Stomach smooth muscle (tissue), 2 donors: ENCODE measurements around the gene EXOSC5.

ENCODE experiments used
- H3K27ac ChIP-seq: one replicate; pipeline ENCODE4 v1.7.0; 2013; ENCODE audit warnings: mild to moderate bottlenecking, low read length, inconsistent platforms
- H3K27me3 ChIP-seq, 2 donors: one replicate each; pipeline ENCODE4 v1.7.0; 2013; ENCODE audit warnings: low read length in 2 of 2; ENCODE audit not compliant: insufficient read depth in 2 of 2, control insufficient read depth in 1 of 2
- H3K36me3 ChIP-seq, 2 donors: one replicate each; pipeline ENCODE4 v1.7.0; 2013; ENCODE audit warnings: low read length in 2 of 2; ENCODE audit not compliant: control insufficient read depth in 2 of 2, insufficient read depth in 2 of 2
- H3K4me1 ChIP-seq: one replicate; pipeline ENCODE4 v1.7.0; 2013; ENCODE audit warnings: low read length; ENCODE audit not compliant: control insufficient read depth, insufficient read depth
- H3K4me3 ChIP-seq, 2 donors: one replicate each; pipeline ENCODE4 v1.7.0; 2013; ENCODE audit warnings: low read length in 2 of 2
- H3K9ac ChIP-seq, 2 donors: one replicate each; pipeline ENCODE4 v1.7.0; 2013; ENCODE audit warnings: low read length in 2 of 2, mild to moderate bottlenecking in 1 of 2
- H3K9me3 ChIP-seq, 2 donors: one replicate each; pipeline ENCODE4 v1.7.0; 2013; ENCODE audit warnings: low read length in 2 of 2; ENCODE audit not compliant: control insufficient read depth in 2 of 2
- donor health status: healthy.
- donor health status: Pancreatic carcinoma.

Gene EXOSC5

DNA sequence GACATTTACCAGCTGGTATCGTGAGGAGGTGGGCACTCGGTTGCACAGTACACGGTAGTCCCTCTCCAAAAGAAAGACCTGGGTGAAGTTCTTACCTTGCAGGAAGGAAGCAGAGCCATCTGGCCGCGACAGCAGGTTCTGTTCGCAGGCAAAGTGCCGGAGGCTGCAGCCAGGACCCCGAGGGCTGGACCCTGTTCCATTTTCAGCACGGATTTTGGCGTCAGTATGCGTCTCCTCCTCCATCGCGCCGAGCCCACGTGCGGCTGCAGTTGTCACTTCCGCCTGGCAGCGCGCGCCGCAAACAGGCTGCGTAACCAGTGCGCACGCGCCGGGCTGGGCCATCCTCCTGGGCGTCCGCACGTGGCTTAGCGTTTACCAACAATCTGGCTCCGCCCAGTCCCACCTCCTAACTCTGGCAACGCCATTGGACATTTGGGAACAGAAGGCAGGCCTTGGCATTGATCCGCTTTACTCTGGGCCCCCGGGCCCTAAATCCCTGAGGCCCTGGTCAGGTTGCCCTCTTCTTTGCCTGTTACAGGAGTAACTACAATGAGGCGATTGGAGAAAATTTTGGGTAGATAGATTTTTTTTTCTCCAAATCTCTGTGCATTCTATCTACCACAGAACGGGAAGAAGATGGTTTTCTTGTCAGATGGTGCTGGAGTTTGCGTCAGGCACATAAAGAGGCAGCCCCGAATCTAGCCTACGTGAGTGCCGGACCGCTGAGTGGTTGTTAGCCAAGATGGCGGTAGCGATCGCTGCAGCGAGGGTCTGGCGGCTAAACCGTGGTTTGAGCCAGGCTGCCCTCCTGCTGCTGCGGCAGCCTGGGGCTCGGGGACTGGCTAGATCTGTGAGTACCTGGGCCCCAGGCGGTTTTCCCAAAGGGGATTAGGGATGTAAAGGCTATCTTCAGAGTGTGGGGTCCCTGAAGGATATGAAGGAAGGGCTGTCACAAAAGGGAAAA is at the start of gene EXOSC5, which contains the start of gene BCKDHA:
EXOSC5 (minus strand) TSS at position 274 of the 964 bp plus-strand sequence; CDS start at position 243, 31 bp downstream.
BCKDHA (plus strand) TSS at position 733 of the 964 bp plus-strand sequence; CDS start at position 743, 10 bp downstream.
- H3K4me1 ChIP-seq = peaks cover 19% of the 10 kb centered on the region
- H3K9ac ChIP-seq = peak within 1 kb of the TSS; percentile 88 to 95
- no peaks in the 10 kb centered on the region for H3K9me3 ChIP-seq
- H3K27me3 ChIP-seq = no peaks in the 10 kb centered on the region
- peaks cover 0 to 4% of the 10 kb centered on the region in 2 donors for H3K36me3 ChIP-seq
- H3K4me3 ChIP-seq = peak within 1 kb of the TSS; percentile 88 to 100
- peak within 1 kb of the TSS; percentile 92 for H3K27ac ChIP-seq

GRCh38 chr19:41445575-41445974 is 48.4 kb upstream of the EXOSC5 start:
- H3K4me3 ChIP-seq = no peak overlapping the region
- H3K4me1 ChIP-seq = peaks cover 3% of the 10 kb centered on the region
- H3K27ac ChIP-seq = no peak overlapping the region
- H3K9ac ChIP-seq = no peak overlapping the region
- peaks cover 5 to 16% of the 10 kb centered on the region in 2 donors for H3K27me3 ChIP-seq
- H3K9me3 ChIP-seq = no peaks in the 10 kb centered on the region
- H3K36me3 ChIP-seq = no peaks in the 10 kb centered on the region

GRCh38 chr19:41443813-41444455 is 46.8 kb upstream of the EXOSC5 start:
- Histone ChIP-seq H3K27ac (no peak overlapping the region), H3K9ac (no peak overlapping the region), H3K4me1 (peaks cover 2% of the 10 kb centered on the region), H3K36me3 (no peaks in the 10 kb centered on the region), H3K4me3 (no peak overlapping the region), H3K27me3 (peaks cover 5 to 16% of the 10 kb centered on the region in 2 donors), H3K9me3 (no peaks in the 10 kb centered on the region)

GRCh38 chr19:41442473-41443355 is 45.6 kb upstream of the EXOSC5 start, which contains the start of gene ERICH4:
TSS of gene ERICH4 (plus strand) at chr19:41443156. CDS start at chr19:41443170, 14 bp downstream.
- Histone ChIP-seq H3K9ac (no peak within 1 kb of the TSS), H3K27me3 (peaks cover 5 to 15% of the 10 kb centered on the region in 2 donors), H3K36me3 (peaks cover 0 to 3% of the 10 kb centered on the region in 2 donors), H3K4me3 (no peak within 1 kb of the TSS), H3K4me1 (peaks cover 2% of the 10 kb centered on the region), H3K27ac (no peak within 1 kb of the TSS), H3K9me3 (no peaks in the 10 kb centered on the region)

- no peaks in the 10 kb centered on the region for H3K9me3 ChIP-seq
- H3K4me3 ChIP-seq = no peak overlapping the region
- peaks cover 3% of the 10 kb centered on the region for H3K4me1 ChIP-seq
- H3K27me3 ChIP-seq = peaks cover 2 to 11% of the 10 kb centered on the region in 2 donors
- peaks cover 0 to 9% of the 10 kb centered on the region in 2 donors for H3K36me3 ChIP-seq
- H3K9ac ChIP-seq = no peak overlapping the region
- H3K27ac ChIP-seq = no peak overlapping the region
These were observed 44.3 kb upstream of the EXOSC5 start for GRCh38 chr19:41441321-41441945.

DNA sequence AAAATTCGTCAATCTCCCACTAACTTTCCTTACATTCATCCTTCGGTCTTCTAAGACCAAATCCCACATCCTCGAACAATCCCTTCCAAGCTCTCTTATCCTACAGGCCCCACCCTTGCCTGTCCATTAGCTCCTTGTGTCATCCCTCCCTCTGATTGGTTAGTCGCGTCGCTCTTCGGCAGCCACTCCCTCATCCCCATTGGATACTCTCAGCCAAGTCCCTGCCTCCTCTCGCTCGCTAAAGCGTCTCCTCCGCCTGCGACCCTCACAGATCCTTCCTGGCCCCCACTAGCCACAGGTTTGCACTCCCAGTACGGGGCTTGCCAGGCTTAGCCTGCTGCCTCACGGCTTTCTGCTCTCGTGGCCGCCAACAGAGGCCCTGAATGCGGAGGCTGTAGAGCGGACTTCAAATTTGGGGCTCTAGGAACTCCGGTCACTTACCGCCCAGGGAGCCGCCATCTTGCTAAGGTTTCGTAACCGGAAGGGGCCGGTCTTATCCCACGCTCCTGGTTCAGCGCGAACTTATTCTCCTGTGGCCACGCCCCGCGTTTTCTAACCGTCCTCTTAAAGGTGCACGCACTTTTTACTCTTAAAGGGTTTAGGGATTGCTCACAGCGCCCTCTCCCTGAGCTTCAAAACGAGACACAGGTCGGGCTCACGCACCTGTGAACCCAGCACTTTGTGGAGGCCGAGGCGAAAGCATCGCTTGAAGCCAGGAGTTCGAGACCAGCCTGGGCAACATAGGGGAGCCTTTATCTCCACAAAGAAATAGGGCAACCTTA is 42.5 kb upstream of the EXOSC5 start, which contains the start of gene DMAC2:
DMAC2 (minus strand) TSS at position 472 of the 782 bp plus-strand sequence; CDS start at position 459, 13 bp downstream.
- Histone ChIP-seq H3K27me3 (peaks cover 0 to 8% of the 10 kb centered on the region in 2 donors), H3K9ac (peak within 1 kb of the TSS; percentile 91 to 95), H3K4me1 (peaks cover 3% of the 10 kb centered on the region), H3K4me3 (peak within 1 kb of the TSS; percentile 98 to 99), H3K27ac (peak within 1 kb of the TSS; percentile 96), H3K36me3 (peaks cover 0 to 12% of the 10 kb centered on the region in 2 donors), H3K9me3 (no peaks in the 10 kb centered on the region)

- Histone ChIP-seq H3K9me3 (no peaks in the 10 kb centered on the region), H3K4me3 (no peak overlapping the region), H3K27me3 (peaks cover 0 to 8% of the 10 kb centered on the region in 2 donors), H3K4me1 (peaks cover 3% of the 10 kb centered on the region), H3K27ac (no peak overlapping the region), H3K36me3 (peaks cover 6 to 13% of the 10 kb centered on the region in 2 donors), H3K9ac (no peak overlapping the region)
These were observed 40.9 kb upstream of the EXOSC5 start for GRCh38 chr19:41437944-41438574.

DNA sequence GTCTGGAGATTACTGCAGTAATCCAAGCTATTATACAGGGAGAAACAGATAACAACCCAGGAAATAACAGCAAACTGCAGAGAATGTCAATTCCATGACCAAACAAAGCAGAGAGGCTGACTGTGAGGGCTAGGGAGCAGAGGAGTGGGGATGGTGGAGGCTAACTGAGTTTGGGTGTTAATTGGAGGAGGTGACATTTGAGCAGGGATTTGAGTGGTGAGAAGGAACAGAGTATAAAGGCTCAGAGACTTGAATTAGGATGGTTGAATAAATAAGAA is 39.5 kb upstream of the EXOSC5 start:
- Histone ChIP-seq H3K36me3 (peaks cover 20 to 28% of the 10 kb centered on the region in 2 donors), H3K27ac (no peak overlapping the region), H3K9me3 (no peaks in the 10 kb centered on the region), H3K9ac (no peak overlapping the region), H3K27me3 (peaks cover 0 to 3% of the 10 kb centered on the region in 2 donors), H3K4me3 (no peak overlapping the region), H3K4me1 (peaks cover 3% of the 10 kb centered on the region)
